AG04449 (cell line): ENCODE results near the gene RHOT2.
A peak's percentile ranks its signal among the peaks of the same experiment; 100 is the strongest.

ENCODE experiments used
- CTCF ChIA-PET: fragments of 350-600 bp; formaldehyde crosslinking; extraction: SDS; loops from one replicate; lab custom pipeline; 2021; ENCODE audit warnings: antibody characterized with exemption; lab: Yijun Ruan, JAX
- POLR2A ChIA-PET: fragments of 400-600, 350-600 bp; formaldehyde crosslinking; extraction: SDS; loops from one replicate; lab custom pipeline; 2020; ENCODE audit warnings: antibody characterized with exemption, inconsistent platforms; lab: Yijun Ruan, JAX
- DNase-seq: peaks from one replicate; pipeline ENCODE4 v3.0.0-alpha.2; 2010; ENCODE audit warnings: low read depth, low spot score
- H3K4me3 ChIP-seq: 2 replicates; pipeline ENCODE4 v1.5.1; 2011; ENCODE audit warnings: low read depth, mild to moderate bottlenecking, control low read depth, low read length
- TF ChIP-seq, protein P1 (sequence below): IDR thresholded peaks from one replicate; pipeline ENCODE4 v1.5.1; 2011; ENCODE audit warnings: mild to moderate bottlenecking, moderate library complexity, low read length, control low read depth, inconsistent platforms; ENCODE audit not compliant: insufficient read depth; ENCODE audit errors: missing control alignments

The RHOT2 gene

DNA sequence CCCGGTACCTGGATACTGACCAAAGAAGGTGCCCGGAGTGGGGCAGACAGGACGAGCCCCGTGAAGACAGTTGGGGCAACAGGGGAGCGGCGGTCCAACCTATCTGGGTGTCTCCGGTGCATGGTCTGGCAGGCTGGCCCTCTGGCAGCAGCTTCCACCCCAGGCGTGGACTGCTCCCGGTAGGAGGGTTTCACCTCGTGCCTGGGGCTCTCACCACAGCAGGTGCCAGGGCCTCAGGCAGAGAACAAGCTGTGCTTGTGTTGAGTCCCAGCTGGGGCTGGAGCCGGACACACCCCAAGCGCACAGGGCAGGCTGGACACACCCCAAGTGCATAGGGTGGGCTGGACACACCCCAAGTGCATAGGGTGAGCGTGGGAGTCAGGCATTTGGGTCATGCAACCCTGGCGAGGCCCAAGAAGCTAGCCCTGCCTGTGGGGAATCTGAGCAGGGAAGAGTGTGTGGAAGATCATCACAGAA, 39.2 kb downstream of the RHOT2 start:
- CTCF ChIA-PET, result interaction anchor here (1.0 to 2.0 kb wide), 5 partner anchors 9 to 396 kb away, joined by 3 to 9 read pairs (median 3); no protein-coding TSS in a partner anchor
- no peak for DNase-seq
- TF ChIP-seq, protein P1, sequence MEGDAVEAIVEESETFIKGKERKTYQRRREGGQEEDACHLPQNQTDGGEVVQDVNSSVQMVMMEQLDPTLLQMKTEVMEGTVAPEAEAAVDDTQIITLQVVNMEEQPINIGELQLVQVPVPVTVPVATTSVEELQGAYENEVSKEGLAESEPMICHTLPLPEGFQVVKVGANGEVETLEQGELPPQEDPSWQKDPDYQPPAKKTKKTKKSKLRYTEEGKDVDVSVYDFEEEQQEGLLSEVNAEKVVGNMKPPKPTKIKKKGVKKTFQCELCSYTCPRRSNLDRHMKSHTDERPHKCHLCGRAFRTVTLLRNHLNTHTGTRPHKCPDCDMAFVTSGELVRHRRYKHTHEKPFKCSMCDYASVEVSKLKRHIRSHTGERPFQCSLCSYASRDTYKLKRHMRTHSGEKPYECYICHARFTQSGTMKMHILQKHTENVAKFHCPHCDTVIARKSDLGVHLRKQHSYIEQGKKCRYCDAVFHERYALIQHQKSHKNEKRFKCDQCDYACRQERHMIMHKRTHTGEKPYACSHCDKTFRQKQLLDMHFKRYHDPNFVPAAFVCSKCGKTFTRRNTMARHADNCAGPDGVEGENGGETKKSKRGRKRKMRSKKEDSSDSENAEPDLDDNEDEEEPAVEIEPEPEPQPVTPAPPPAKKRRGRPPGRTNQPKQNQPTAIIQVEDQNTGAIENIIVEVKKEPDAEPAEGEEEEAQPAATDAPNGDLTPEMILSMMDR, result no peak
- H3K4me3 ChIP-seq, result no peak overlapping the region
- POLR2A ChIA-PET, result interaction anchor here (1.2 kb wide), 1 partner anchor 17 kb away, joined by 3 read pairs; the partner anchor contains the start of gene WDR24

DNA sequence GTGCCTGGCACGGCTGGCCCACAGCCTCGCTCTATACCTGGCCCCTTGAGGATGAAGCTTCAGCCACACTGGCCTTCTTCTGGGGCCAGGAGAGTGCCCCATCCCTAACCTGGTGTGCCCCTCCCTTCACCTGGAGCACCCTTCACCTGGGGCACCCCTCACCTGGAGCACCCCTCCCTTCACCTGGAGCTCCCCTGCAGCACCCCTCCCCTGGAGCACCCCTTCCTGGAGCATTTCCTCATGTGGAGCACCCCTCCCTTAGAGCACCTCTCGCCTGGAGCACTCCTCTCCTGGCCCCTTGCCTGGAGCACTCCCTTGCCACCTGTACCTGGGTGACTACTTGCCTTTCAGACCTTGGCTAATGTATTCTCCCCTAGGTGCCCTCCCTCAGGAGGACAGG, 40.1 kb downstream of the RHOT2 start:
- no peak for DNase-seq
- no peak overlapping the region for H3K4me3 ChIP-seq
- ChIA-PET CTCF (interaction anchor here (1.2 to 10.1 kb wide), 4 partner anchors 8 to 395 kb away, joined by 3 to 210 read pairs (median 6); partner anchors contain the start of genes CHTF18 and RPUSD1), POLR2A (interaction anchor here (1.2 kb wide), 1 partner anchor 18 kb away, joined by 3 read pairs; the partner anchor contains the start of gene WDR24)
- TF ChIP-seq, protein P1, result no peak

DNA sequence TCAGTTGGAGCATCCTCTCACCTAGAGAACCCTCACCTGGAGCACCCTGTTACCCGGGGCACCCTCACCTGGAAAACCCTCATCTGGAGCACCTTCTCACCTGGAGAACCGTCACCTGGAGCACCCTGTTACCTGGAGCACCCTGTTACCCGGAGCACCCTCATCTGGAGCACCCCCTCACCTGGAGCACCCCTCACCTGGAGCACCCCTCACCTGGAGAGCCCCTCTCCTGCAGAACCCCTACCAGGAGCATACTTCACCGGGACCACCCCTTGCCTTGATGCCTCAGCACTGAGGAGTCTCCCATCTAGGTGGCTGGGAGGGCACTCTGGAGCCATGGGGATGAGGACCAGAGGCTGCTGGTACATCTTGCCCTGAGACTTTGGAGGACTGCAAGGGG, 41.0 kb downstream of the RHOT2 start:
- POLR2A ChIA-PET, result no interaction called here

DNA sequence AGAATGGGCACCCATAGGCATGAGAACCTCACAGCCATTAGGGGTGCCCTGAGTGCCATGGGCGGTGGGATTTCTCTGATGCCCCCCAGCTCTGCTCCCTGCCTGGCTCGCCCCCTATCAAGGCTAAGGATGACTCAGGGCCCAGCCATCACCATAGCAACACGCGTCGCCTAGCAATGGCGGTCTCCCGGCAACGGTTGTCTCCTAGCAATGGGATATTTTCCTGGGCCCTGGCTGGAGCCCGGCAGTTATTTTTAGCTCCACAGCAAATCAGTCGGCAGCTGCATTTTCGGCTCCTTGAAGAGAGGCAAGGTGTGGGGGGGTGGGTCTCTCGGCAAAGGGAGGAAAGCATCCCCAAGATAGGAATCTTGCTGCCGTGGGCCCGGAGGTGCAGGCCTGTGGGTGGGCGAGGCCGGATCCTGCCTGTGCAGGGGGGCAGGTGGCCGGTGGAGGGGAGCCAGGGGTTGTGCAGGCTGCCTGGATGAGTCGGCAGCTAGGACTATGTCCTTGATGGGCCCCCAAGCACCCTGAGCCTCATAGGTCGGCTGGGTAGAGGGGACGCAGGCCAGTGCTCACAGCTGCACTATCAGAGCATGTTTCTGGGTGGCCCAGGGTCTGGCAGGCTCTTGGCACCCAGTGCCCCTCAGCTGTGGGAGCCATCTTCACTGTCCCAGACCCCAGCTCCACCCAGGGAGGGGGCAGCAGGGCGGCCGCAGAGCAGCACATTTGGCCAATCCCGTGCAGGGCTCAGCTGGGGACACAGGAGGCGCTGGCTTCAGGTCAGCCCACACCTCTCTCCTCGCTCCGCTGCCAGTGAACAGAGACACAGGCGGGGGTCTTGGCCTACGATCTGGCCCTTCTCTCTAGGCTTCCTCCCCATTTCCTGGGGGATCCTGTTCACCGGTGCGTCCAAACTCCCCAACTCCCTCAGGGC, 41.9 kb downstream of the RHOT2 start:
- H3K4me3 ChIP-seq, result no peak overlapping the region
- TF ChIP-seq, protein P1, result no peak
- CTCF ChIA-PET, result interaction anchor here (0.6 to 10.1 kb wide), 16 partner anchors 8 to 485 kb away, joined by 3 to 210 read pairs (median 4); partner anchors contain the start of genes CHTF18, CIAO3, RHOT2 and RPUSD1
- peak; percentile 17 for DNase-seq
- POLR2A ChIA-PET, result no interaction called here

More for the DNA sequence above, 41.0 kb downstream of the RHOT2 start:
- CTCF ChIA-PET, result interaction anchor here (1.3 to 10.1 kb wide), 4 partner anchors 11 to 347 kb away, joined by 3 to 210 read pairs (median 47); partner anchors contain the start of genes CHTF18, RHOT2 and RPUSD1
- no peak for DNase-seq
- TF ChIP-seq, protein P1, result no peak
- H3K4me3 ChIP-seq, result no peak overlapping the region

DNA sequence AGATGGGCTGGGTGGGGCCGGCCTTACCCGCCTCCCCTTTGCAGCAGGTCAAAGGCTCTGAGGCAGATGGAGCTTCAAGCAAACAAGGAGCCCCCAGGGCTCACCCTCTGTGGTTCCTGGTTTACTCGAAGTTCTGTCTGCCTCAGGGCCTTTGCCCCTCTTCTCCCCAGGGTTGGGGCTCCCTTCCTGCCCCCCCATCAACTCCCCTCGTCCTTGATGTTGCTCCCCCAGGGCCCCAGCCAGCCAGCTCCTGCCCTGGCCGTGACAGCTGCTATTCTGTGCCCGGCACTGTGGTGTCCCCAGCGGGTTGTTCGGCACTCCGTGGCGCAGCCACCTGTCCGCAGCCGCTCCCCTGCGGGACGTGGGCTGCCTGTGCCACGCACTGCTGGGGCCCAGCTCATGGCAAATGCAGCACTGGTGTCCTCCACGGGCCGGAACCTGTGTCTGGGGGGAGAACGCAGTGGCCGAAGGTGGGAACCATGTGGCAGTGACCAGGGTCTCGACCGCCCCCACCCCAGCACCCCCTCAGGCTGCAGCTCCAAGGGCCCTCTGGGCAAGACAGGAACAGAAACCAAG, 42.7 kb downstream of the RHOT2 start:
- CTCF ChIA-PET, result interaction anchor here (0.6 to 10.1 kb wide), 17 partner anchors 9 to 484 kb away, joined by 3 to 210 read pairs (median 4); partner anchors contain the start of genes CHTF18, CIAO3, RHOT2 and RPUSD1
- TF ChIP-seq, protein P1, result no peak
- POLR2A ChIA-PET, result no interaction called here
- no peak overlapping the region for H3K4me3 ChIP-seq
- no peak for DNase-seq
